ENCODE data around the gene NRL. TPM values are rescaled to one million over a fixed set of nuclear protein-coding genes. Genes with fewer than 3 reads are reported as not detected.
A peak's percentile ranks its signal among the peaks of the same experiment; 100 is the strongest.

The NRL gene
- total RNA-seq, 2 experiments from 2014 or later, result 4.6 to 7.5 TPM

DNA sequence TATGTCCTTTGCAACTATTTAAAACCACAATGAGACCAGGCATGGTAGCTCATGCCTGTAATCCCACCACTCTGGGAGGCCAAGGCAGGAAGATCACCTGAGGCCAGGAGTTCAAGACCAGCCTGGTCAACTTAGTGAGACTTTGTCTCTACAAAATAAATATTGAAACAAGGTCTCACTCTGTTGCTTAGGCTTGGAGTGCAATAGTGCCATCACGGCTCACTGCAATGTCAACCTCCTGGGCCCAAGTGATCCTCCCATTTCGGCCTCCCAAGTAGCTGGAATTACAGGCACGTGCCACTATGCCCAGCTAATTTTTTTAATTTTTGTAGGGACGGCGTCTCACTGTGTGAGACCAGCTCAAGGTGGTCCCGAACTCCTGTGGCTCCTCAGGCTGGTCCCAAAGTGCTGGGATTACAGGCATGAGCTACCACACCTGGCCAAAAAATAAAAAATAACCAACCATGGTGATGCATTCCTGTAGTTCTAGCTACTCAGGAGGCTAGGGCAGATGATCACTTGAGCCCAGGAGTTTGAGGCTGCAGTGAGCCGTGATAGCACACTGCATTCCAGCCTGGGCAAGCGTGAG lies 14.8 kb upstream of the NRL start:
- Histone ChIP-seq H2AFZ (ENCODE audit: low read length) (no peak overlapping the region), H3K9me3 (ENCODE audit: low read length) (no peaks in the 10 kb centered on the region), H3K9me2 (ENCODE audit: insufficient read depth, low read length) (no peaks in the 10 kb centered on the region), H4K20me1 (ENCODE audit: insufficient read depth, low read length) (no peaks in the 10 kb centered on the region), H3K27ac (ENCODE audit: low read depth, low read length, poor library complexity, severe bottlenecking) (no peak overlapping the region), H3K4me1 (ENCODE audit: insufficient read depth, low read length, poor library complexity, severe bottlenecking) (peaks cover 20% of the 10 kb centered on the region), H3K4me3 (ENCODE audit: low read depth, low read length, poor library complexity, severe bottlenecking) (no peak overlapping the region), H3K4me2 (ENCODE audit: low read length) (no peak overlapping the region), H3K79me2 (ENCODE audit: insufficient read depth, low read depth, low read length) (no peaks in the 10 kb centered on the region), H3K36me3 (ENCODE audit: insufficient read depth, low read length) (no peaks in the 10 kb centered on the region)
- TF ChIP-seq, protein P1, sequence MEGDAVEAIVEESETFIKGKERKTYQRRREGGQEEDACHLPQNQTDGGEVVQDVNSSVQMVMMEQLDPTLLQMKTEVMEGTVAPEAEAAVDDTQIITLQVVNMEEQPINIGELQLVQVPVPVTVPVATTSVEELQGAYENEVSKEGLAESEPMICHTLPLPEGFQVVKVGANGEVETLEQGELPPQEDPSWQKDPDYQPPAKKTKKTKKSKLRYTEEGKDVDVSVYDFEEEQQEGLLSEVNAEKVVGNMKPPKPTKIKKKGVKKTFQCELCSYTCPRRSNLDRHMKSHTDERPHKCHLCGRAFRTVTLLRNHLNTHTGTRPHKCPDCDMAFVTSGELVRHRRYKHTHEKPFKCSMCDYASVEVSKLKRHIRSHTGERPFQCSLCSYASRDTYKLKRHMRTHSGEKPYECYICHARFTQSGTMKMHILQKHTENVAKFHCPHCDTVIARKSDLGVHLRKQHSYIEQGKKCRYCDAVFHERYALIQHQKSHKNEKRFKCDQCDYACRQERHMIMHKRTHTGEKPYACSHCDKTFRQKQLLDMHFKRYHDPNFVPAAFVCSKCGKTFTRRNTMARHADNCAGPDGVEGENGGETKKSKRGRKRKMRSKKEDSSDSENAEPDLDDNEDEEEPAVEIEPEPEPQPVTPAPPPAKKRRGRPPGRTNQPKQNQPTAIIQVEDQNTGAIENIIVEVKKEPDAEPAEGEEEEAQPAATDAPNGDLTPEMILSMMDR (conservative IDR thresholded peaks at IDR 0.05; ENCODE audit: low read length), result no peak
- TF ChIP-seq EZH2phosphoT487 (IDR thresholded peaks at IDR 0.05; ENCODE audit: borderline replicate concordance, low read depth, low read length), result no peak
- intact Hi-C loops (cut with micrococcal nuclease; ENCODE audit: unreplicated experiment), result no loop called here
- ChIA-PET POLR2A (interaction anchor here (0.8 to 1.4 kb wide), 4 partner anchors 14 to 34 kb away, joined by 3 to 4 read pairs (median 3); partner anchors contain the start of gene DCAF11), CTCF (ENCODE audit: unreplicated experiment) (interaction anchor here (0.6 kb wide), 1 partner anchor 8 kb away, joined by 3 read pairs; no protein-coding TSS in a partner anchor)
- BruUV-seq (replicated peaks), result no TSS peak
- no peak for DNase-seq (ENCODE audit: low spot score)

DNA sequence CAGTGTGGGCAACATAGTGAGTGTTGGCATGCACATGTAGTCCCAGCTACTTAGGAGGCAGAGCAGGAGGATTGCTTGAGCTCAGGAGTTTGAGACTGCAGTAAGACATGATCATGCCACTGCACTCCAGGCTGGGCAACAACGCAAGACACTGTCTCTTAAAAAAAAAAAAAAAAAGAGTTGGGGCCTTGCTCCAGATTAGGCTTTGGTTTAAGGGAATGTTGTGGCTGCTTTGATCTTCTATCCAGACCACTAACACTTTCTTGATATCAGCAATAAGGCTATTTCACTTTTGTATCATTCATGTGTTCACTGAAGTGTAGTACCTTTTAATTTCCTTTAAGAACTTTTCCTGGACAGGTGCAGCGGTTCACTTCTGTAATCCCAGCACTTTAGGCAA lies 12.9 kb upstream of the NRL start:
- 0 out of 2 replicates have a peak overlapping the region, but pooled peaks have one; percentile 2 for H3K4me2 ChIP-seq (ENCODE audit: low read length)
- POLR2A ChIA-PET, result interaction anchor here (0.9 to 1.7 kb wide), 3 partner anchors 9 to 12 kb away, joined by 3 to 10 read pairs (median 3); partner anchors contain the start of genes DCAF11, NRL and PSME1
- DNase-seq (ENCODE audit: low spot score), result no peak
- H2AFZ ChIP-seq (ENCODE audit: low read length), result no peak overlapping the region
- TF ChIP-seq EZH2phosphoT487 (IDR thresholded peaks at IDR 0.05; ENCODE audit: borderline replicate concordance, low read depth, low read length), result no peak
- TF ChIP-seq, protein P1 (conservative IDR thresholded peaks at IDR 0.05; ENCODE audit: low read length), result no peak
- no peaks in the 10 kb centered on the region for H4K20me1 ChIP-seq (ENCODE audit: insufficient read depth, low read length)
- H3K9me2 ChIP-seq (ENCODE audit: insufficient read depth, low read length), result no peaks in the 10 kb centered on the region
- intact Hi-C loops (cut with micrococcal nuclease; ENCODE audit: unreplicated experiment), result no loop called here
- H3K79me2 ChIP-seq (ENCODE audit: insufficient read depth, low read depth, low read length), result no peaks in the 10 kb centered on the region
- no TSS peak for BruUV-seq (replicated peaks)
- no peaks in the 10 kb centered on the region for H3K9me3 ChIP-seq (ENCODE audit: low read length)
- peaks cover 20% of the 10 kb centered on the region for H3K4me1 ChIP-seq (ENCODE audit: insufficient read depth, low read length, poor library complexity, severe bottlenecking)
- H3K4me3 ChIP-seq (ENCODE audit: low read depth, low read length, poor library complexity, severe bottlenecking), result no peak overlapping the region
- H3K36me3 ChIP-seq (ENCODE audit: insufficient read depth, low read length), result peaks cover 13% of the 10 kb centered on the region; the same call in 1 of the 2 replicates
- no peak overlapping the region for H3K27ac ChIP-seq (ENCODE audit: low read depth, low read length, poor library complexity, severe bottlenecking)
- CTCF ChIA-PET (ENCODE audit: unreplicated experiment), result no interaction called here

DNA sequence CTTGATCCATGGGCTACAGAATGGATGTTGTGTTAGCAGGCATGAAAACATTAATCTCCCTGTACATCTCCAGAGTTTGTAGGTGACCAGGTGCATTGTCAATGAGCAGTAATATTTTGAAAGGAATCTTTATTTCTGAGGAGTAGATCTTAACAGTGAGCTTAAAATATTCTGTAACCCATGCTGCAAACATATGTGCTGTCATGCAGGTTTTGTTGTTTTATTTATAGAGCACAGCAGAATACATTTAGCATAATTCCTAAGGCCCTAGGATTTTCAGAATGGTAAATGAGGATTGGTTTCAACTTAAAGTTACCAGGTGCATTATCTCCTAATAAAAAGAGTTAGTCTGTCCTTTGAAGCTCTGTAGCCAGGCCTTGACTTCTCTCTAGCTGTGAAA lies 12.2 kb upstream of the NRL start:
- POLR2A ChIA-PET, result interaction anchor here (0.7 to 1.8 kb wide), 7 partner anchors 8 to 920 kb away, joined by 3 to 10 read pairs (median 3); partner anchors contain the start of genes DCAF11, NRL and PSME1

More for the DNA sequence above, 12.2 kb upstream of the NRL start:
- no peaks in the 10 kb centered on the region for H3K79me2 ChIP-seq (ENCODE audit: insufficient read depth, low read depth, low read length)
- no peak overlapping the region for H3K27ac ChIP-seq (ENCODE audit: low read depth, low read length, poor library complexity, severe bottlenecking)
- CTCF ChIA-PET (ENCODE audit: unreplicated experiment), result no interaction called here
- H3K36me3 ChIP-seq (ENCODE audit: insufficient read depth, low read length), result peaks cover 15% of the 10 kb centered on the region; the same call in 1 of the 2 replicates
- no peak overlapping the region for H2AFZ ChIP-seq (ENCODE audit: low read length)
- no peaks in the 10 kb centered on the region for H3K9me2 ChIP-seq (ENCODE audit: insufficient read depth, low read length)
- no peak overlapping the region for H3K4me2 ChIP-seq (ENCODE audit: low read length)
- peaks cover 14% of the 10 kb centered on the region for H3K4me1 ChIP-seq (ENCODE audit: insufficient read depth, low read length, poor library complexity, severe bottlenecking)
- intact Hi-C loops (cut with micrococcal nuclease; ENCODE audit: unreplicated experiment), result no loop called here
- H4K20me1 ChIP-seq (ENCODE audit: insufficient read depth, low read length), result no peaks in the 10 kb centered on the region
- no peak for TF ChIP-seq EZH2phosphoT487 (IDR thresholded peaks at IDR 0.05; ENCODE audit: borderline replicate concordance, low read depth, low read length)
- TF ChIP-seq, protein P1 (conservative IDR thresholded peaks at IDR 0.05; ENCODE audit: low read length), result no peak
- no peak for DNase-seq (ENCODE audit: low spot score)
- no peak overlapping the region for H3K4me3 ChIP-seq (ENCODE audit: low read depth, low read length, poor library complexity, severe bottlenecking)
- H3K9me3 ChIP-seq (ENCODE audit: low read length), result no peaks in the 10 kb centered on the region
- BruUV-seq (replicated peaks), result no TSS peak
